Endothelial cell of umbilical vein (primary cell): Measurements from ENCODE around the gene CCDC57. TPM values are rescaled to one million over a fixed set of nuclear protein-coding genes. Genes with fewer than 3 reads are reported as not detected.

Source experiments
- BruUV-seq: library from RNA; stranded (reverse); fragments of 400-500 nt; replicated peaks from 2 replicates; lab custom pipeline; 2021; lab: Mats Ljungman, UMichigan
- CTCF ChIA-PET: fragments of 300-600, 350-600 bp; sonication (Branson Sonifier 250); formaldehyde crosslinking; loops from one replicate; lab custom pipeline; 2021; ENCODE audit warnings: antibody characterized with exemption, inconsistent platforms; lab: Charles Lee
- POLR2A ChIA-PET: fragments of 300-600, 350-600 bp; sonication (Branson Sonifier 250); formaldehyde crosslinking; loops from one replicate; lab custom pipeline; 2021; ENCODE audit warnings: antibody characterized with exemption, inconsistent platforms; lab: Charles Lee
- DNase-seq: peaks from one replicate; pipeline ENCODE4 v3.0.0-alpha.2; 2011; ENCODE audit warnings: low read depth, low spot score
- FAIRE-seq: peaks from 2 replicates; lab custom pipeline; 2011; peaks lifted over from hg19 to GRCh38; lab: Jason Lieb, UNC
- H2AFZ ChIP-seq: 2 replicates; pipeline ENCODE4 v1.6.0; 2012; ENCODE audit warnings: low read depth, low read length, control low read depth, inconsistent platforms
- H3K27ac ChIP-seq: 2 replicates; pipeline ENCODE4 v1.5.1; 2011; ENCODE audit warnings: low read depth, mild to moderate bottlenecking, control low read depth, low read length, moderate library complexity; ENCODE audit not compliant: insufficient read depth
- H3K27me3 ChIP-seq, 2 experiments: 2 replicates each; pipeline versions ENCODE4 v1.6.0 to v1.6.1; 2011; ENCODE audit warnings: low read length in 2 of 2, mixed read lengths in 1 of 2; ENCODE audit not compliant: control insufficient read depth in 2 of 2, insufficient read depth in 2 of 2
- H3K36me3 ChIP-seq, 2 experiments: 2 replicates in 1 of 2; 3 replicates in 1 of 2; pipeline ENCODE4 v1.5.1; 2011; ENCODE audit warnings: low read length in 2 of 2, mild to moderate bottlenecking in 1 of 2, moderate library complexity in 1 of 2; ENCODE audit not compliant: control insufficient read depth in 2 of 2, insufficient read depth in 2 of 2; ENCODE audit errors: extremely low read depth in 1 of 2
- H3K4me1 ChIP-seq: 3 replicates; pipeline ENCODE4 v1.5.1; 2011; ENCODE audit warnings: mild to moderate bottlenecking, low read length; ENCODE audit not compliant: control insufficient read depth, insufficient read depth; ENCODE audit errors: extremely low read depth
- H3K4me2 ChIP-seq: 2 replicates; pipeline ENCODE4 v1.6.1; 2011; ENCODE audit warnings: low read length, control low read depth, mixed read lengths; ENCODE audit not compliant: insufficient read depth
- H3K4me3 ChIP-seq, 3 experiments: fragments of 200-600 bp in 1 of 3; sonication (generic), shearing (Covaris generic) in 1 of 3; replicated peaks in 1 of 3; 2 replicates each; pipeline ENCODE4 v1.5.1; 2011 to 2016; ENCODE audit warnings: control low read depth in 3 of 3, low read length in 3 of 3, mild to moderate bottlenecking in 2 of 3, inconsistent platforms in 1 of 3, low read depth in 1 of 3, moderate library complexity in 1 of 3; ENCODE audit not compliant: insufficient read depth in 1 of 3
- H3K79me2 ChIP-seq: 2 replicates; pipeline ENCODE4 v1.6.0; 2012; ENCODE audit warnings: low read length, inconsistent platforms; ENCODE audit not compliant: control insufficient read depth, insufficient read depth
- H3K9ac ChIP-seq: replicated peaks from 2 replicates; pipeline ENCODE3; 2011; ENCODE audit warnings: low read length, control low read depth; ENCODE audit not compliant: insufficient read depth; ENCODE audit errors: extremely low read depth
- H3K9me1 ChIP-seq: replicated peaks from 3 replicates; pipeline ENCODE4 v1.6.0; 2011; ENCODE audit warnings: mild to moderate bottlenecking, low read length; ENCODE audit not compliant: control insufficient read depth, insufficient read depth; ENCODE audit errors: extremely low read depth
- H3K9me3 ChIP-seq: replicated peaks from 2 replicates; pipeline ENCODE4 v1.5.1; 2012; ENCODE audit warnings: low read length, inconsistent platforms; ENCODE audit not compliant: control insufficient read depth, insufficient read depth
- H4K20me1 ChIP-seq: replicated peaks from 2 replicates; pipeline ENCODE3; 2011; ENCODE audit warnings: mild to moderate bottlenecking, low read length; ENCODE audit not compliant: control insufficient read depth, insufficient read depth; ENCODE audit errors: extremely low read depth
- EZH2 ChIP-seq: IDR thresholded peaks from 2 replicates; pipeline ENCODE4 v1.6.1; 2012; ENCODE audit warnings: borderline replicate concordance, low read depth, mild to moderate bottlenecking, moderate library complexity, low read length, inconsistent platforms; ENCODE audit not compliant: severe bottlenecking
- FOS ChIP-seq: IDR thresholded peaks from 2 replicates; pipeline ENCODE4 v1.6.1; 2011; ENCODE audit warnings: mild to moderate bottlenecking, low read length, moderate library complexity, borderline replicate concordance; ENCODE audit not compliant: insufficient read depth
- GATA2 ChIP-seq: IDR thresholded peaks from 2 replicates; pipeline ENCODE4 v1.7.0; 2011; ENCODE audit warnings: low read depth, mild to moderate bottlenecking, moderate library complexity, mixed read lengths, low read length; ENCODE audit not compliant: insufficient read length, insufficient read depth
- JUN ChIP-seq: IDR thresholded peaks from 2 replicates; pipeline ENCODE4 v1.6.1; 2011; ENCODE audit warnings: borderline replicate concordance, low read depth; ENCODE audit not compliant: insufficient read length, insufficient read depth
- MYC ChIP-seq: IDR thresholded peaks from one replicate; pipeline ENCODE4 v1.6.1; 2011; ENCODE audit warnings: mild to moderate bottlenecking, low read depth, low read length
- POLR2A ChIP-seq: IDR thresholded peaks from 2 replicates; pipeline ENCODE4 v1.6.1; 2012; ENCODE audit warnings: low read depth, mild to moderate bottlenecking, control low read depth, low read length
- POLR2AphosphoS5 ChIP-seq: IDR thresholded peaks from 2 replicates; pipeline ENCODE4 v1.6.1; 2012; ENCODE audit warnings: low read depth, mild to moderate bottlenecking, control low read depth, low read length, moderate library complexity; ENCODE audit not compliant: insufficient read depth
- dilution Hi-C: fragments of 300-500 bp; cut with MboI; formaldehyde crosslinking; loops from one replicate; pipeline ENCODE4 v1.15.0; 2019; ENCODE audit warnings: low sequenced_read_pairs; ENCODE audit not compliant: extremely low pct_ligation_motif_present
- intact Hi-C: fragments of 100-400 bp; cut with micrococcal nuclease; formaldehyde crosslinking; loops from one replicate; pipeline ENCODE4 v1.10.0; 2022
- polyA plus RNA-seq, 4 experiments: library from polyadenylated mRNA; depleted of rRNA in 3 of 4; stranded (reverse) in 3 of 4; unstranded in 1 of 4; fragments of >200 nt; gene quantifications; 2 replicates each; pipeline versions ENCODE4 v1.2.1 to v1.2.3, GENCODE V29; 2011 to 2012; ENCODE audit warnings: missing spikeins in 1 of 4
- total RNA-seq: library from RNA; stranded (reverse); gene quantifications from 2 replicates; pipeline ENCODE4 v1.2.3, GENCODE V29; 2021
- TF ChIP-seq, protein P1 (sequence below): IDR thresholded peaks from 2 replicates; pipeline ENCODE4 v1.6.1; 2011; ENCODE audit not compliant: insufficient read depth, insufficient read length
- TF ChIP-seq, protein P2 (sequence below), 2 donors: IDR thresholded peaks; 1 replicate in 1 of 2; 2 replicates in 1 of 2; pipeline ENCODE4 v1.5.1; 2011; ENCODE audit warnings: low read length in 2 of 2, mild to moderate bottlenecking in 2 of 2, moderate library complexity in 2 of 2, control low read depth in 1 of 2, inconsistent platforms in 1 of 2, low read depth in 1 of 2; ENCODE audit not compliant: insufficient read depth in 1 of 2; ENCODE audit errors: extremely low read depth in 1 of 2

Gene CCDC57
- total and polyA plus RNA-seq, 2 donors (not counting 3 experiments of a cell fraction or from before 2014, with no cell fraction given) = 18.6 to 31.6 TPM

DNA sequence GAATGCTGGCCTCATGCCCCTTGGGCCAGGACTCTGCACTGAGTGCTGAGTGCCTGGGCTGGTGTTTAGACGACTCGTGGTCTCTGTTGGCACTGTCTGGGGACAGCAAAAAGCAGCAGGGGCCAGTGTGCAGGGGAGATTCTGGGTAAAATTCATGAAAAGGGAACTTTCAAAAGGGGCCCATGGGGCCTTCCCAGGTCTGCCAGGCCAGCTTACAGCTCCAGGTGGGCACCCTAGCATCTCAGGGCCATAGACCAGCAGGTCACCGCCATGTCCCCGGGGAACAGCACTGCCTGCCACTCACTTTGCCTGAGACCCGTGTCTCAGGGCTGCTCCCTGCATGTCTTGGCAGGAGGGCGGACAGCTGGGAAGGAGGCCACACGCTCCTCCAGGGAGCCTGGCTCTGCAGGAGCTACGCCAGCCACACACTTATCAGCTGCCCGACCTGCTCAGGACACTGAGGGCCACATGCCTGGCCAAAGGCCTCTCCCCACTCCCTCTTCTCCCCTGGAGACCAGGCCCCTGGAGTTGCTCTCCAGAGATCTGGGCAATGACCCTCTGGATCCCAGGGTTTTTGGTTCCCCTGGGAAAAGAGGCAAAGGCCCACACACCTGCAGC is 105.8 kb downstream of the CCDC57 start:
- no peaks in the 10 kb centered on the region for H3K36me3 ChIP-seq
- H3K4me1 ChIP-seq = peaks cover 10% of the 10 kb centered on the region
- DNase-seq (no peak), FAIRE-seq (no peak)
- no peaks in the 10 kb centered on the region for H3K79me2 ChIP-seq
- peak overlapping the region; percentile 37 for H3K4me2 ChIP-seq
- no peak overlapping the region for H3K4me3 ChIP-seq
- peak overlapping the region; percentile 43 for H2AFZ ChIP-seq
- H3K9me3 ChIP-seq = no peaks in the 10 kb centered on the region
- dilution Hi-C loops = no loop called here
- H4K20me1 ChIP-seq = no peaks in the 10 kb centered on the region
- CTCF ChIA-PET = interaction anchor here (1.1 to 2.5 kb wide), 7 partner anchors 35 to 228 kb away, joined by 3 to 17 read pairs (median 4); no protein-coding TSS in a partner anchor
- intact Hi-C loops = loop anchor here (1.0 kb wide), 1 partner anchor 48 kb away; no protein-coding TSS in a partner anchor
- peak overlapping the region; percentile 3 for H3K9ac ChIP-seq
- POLR2A ChIA-PET = interaction anchor here (1.8 kb wide), 1 partner anchor 9 kb away, joined by 9 read pairs; the partner anchor contains the start of gene FASN
- H3K27ac ChIP-seq = peak overlapping the region; percentile 9
- no TSS peak for BruUV-seq
- TF ChIP-seq POLR2AphosphoS5 (no peak), JUN (no peak), EZH2 (no peak), FOS (no peak), MYC (no peak), GATA2 (no peak), POLR2A (no peak)
- TF ChIP-seq, protein P1, sequence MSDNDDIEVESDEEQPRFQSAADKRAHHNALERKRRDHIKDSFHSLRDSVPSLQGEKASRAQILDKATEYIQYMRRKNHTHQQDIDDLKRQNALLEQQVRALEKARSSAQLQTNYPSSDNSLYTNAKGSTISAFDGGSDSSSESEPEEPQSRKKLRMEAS = no peak
- TF ChIP-seq, protein P2, sequence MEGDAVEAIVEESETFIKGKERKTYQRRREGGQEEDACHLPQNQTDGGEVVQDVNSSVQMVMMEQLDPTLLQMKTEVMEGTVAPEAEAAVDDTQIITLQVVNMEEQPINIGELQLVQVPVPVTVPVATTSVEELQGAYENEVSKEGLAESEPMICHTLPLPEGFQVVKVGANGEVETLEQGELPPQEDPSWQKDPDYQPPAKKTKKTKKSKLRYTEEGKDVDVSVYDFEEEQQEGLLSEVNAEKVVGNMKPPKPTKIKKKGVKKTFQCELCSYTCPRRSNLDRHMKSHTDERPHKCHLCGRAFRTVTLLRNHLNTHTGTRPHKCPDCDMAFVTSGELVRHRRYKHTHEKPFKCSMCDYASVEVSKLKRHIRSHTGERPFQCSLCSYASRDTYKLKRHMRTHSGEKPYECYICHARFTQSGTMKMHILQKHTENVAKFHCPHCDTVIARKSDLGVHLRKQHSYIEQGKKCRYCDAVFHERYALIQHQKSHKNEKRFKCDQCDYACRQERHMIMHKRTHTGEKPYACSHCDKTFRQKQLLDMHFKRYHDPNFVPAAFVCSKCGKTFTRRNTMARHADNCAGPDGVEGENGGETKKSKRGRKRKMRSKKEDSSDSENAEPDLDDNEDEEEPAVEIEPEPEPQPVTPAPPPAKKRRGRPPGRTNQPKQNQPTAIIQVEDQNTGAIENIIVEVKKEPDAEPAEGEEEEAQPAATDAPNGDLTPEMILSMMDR (IDR thresholded peaks at IDR 0.05; ENCODE audit: extremely low read depth in 1 of 2, insufficient read depth in 1 of 2, low read depth in 1 of 2, low read length in 2 of 2) = no peak
- no peaks in the 10 kb centered on the region for H3K27me3 ChIP-seq
- H3K9me1 ChIP-seq = no peaks in the 10 kb centered on the region
